Subcutaneous adipose tissue (tissue), 4 donors: ENCODE measurements around the gene MYO7B. TPM values are rescaled to one million over a fixed set of nuclear protein-coding genes. Genes with fewer than 3 reads are reported as not detected.

Experiments
- CTCF ChIP-seq: fragments of 450-650 bp; IDR thresholded peaks from one replicate; pipeline ENCODE4 v1.5.1; 2016; ENCODE audit warnings: low read depth, mild to moderate bottlenecking, control low read depth, antibody characterized with exemption, moderate library complexity
- total RNA-seq, 4 donors: library from RNA; depleted of rRNA; stranded (reverse); fragments of >200 nt; gene quantifications; one replicate each; pipeline ENCODE4 v1.1.0, GENCODE V29; 2016

Gene MYO7B
- total RNA-seq, 4 donors from 2014 or later: 0.49 to 0.57 (median 0.51) TPM; not detected in 1

- no peak for TF ChIP-seq CTCF
Measured at GRCh38 chr2:127615511-127616166, 80.2 kb downstream of the MYO7B start.

- TF ChIP-seq CTCF: no peak
Measured at GRCh38 chr2:127618551-127619202, 83.2 kb downstream of the MYO7B start.

GRCh38 chr2:127619203-127619590 lies 83.7 kb downstream of the MYO7B start:
- TF ChIP-seq CTCF: no peak

GRCh38 chr2:127619877-127620705 lies 84.6 kb downstream of the MYO7B start:
- TF ChIP-seq CTCF: no peak

- TF ChIP-seq CTCF: no peak
Measured at GRCh38 chr2:127620866-127621265, 85.4 kb downstream of the MYO7B start.

GRCh38 chr2:127621981-127622431 lies 86.5 kb downstream of the MYO7B start:
- TF ChIP-seq CTCF: no peak
